ES-I3 (cell line): Measurements from ENCODE around the gene AP2B1.

ENCODE experiments used
- H3K36me3 ChIP-seq: 2 replicates; pipeline ENCODE4 v1.6.1; 2013; ENCODE audit warnings: mild to moderate bottlenecking, low read length, control low read depth, moderate library complexity; ENCODE audit not compliant: insufficient read depth
- H3K4me1 ChIP-seq: 2 replicates; pipeline ENCODE4 v1.6.1; 2013; ENCODE audit warnings: mild to moderate bottlenecking, control low read depth, low read length; ENCODE audit not compliant: insufficient read depth
- H3K9ac ChIP-seq: 2 replicates; pipeline ENCODE4 v1.6.1; 2013; ENCODE audit warnings: low read depth, mild to moderate bottlenecking, low read length, moderate library complexity
- H3K9me3 ChIP-seq: 2 replicates; pipeline ENCODE4 v1.6.1; 2013; ENCODE audit warnings: mild to moderate bottlenecking, low read length, moderate library complexity; ENCODE audit not compliant: control insufficient read depth, insufficient read depth

The AP2B1 gene

DNA sequence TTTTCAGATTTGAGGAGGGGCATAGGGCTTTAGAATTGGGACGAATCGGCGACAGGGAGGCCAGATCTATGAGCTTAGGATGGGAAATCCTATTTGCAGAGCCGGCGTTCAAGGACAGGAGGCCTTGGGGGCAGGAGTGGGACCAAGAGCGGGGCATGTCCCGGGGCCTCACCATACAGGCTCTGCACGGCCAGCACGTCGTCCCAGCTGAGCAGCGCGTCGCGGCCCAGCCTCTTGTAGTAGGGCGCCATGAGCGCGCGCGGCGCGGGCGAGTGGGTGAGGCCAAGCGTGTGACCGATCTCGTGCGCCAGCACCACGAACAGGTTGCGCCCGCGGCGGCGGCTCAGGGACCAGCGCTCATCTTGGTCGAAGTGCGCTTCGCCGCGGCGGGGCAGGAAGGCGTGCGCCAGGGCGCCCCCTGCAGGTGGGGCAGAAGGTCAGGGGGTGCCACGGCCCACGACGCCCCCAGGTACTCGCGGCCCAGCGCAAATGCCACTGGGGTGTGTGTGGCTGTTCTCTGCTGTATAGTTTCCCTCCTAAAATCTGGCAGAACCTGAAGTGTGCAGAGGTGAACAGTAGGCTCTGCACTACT, 182.9 kb downstream of the AP2B1 start:
- no peaks in the 10 kb centered on the region for H3K36me3 ChIP-seq
- H3K4me1 ChIP-seq: peaks cover 8% of the 10 kb centered on the region; the same call in 1 of the 2 replicates
- no peak overlapping the region for H3K9ac ChIP-seq
- H3K9me3 ChIP-seq: no peaks in the 10 kb centered on the region

DNA sequence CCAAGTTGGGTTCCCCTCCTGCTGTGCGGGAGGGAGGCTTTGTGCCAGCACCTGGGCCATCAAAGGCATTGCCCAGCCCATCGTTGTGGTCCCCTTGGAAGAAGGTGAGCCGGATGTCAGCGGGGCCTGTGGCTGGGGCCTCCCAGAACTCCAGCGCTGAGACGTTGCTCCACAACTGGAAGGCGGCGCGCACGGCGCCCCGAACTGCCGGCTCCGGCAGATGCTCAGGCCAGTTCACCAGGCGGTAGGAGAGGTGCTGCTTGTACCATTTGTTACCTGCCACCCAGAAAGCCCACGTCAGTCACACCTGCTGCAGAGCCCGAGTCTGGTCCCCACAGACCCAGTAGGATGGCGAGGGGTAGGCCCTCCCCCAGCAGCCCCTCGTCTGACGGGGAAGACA, 186.0 kb downstream of the AP2B1 start:
- Histone ChIP-seq H3K4me1 (peaks cover 10% of the 10 kb centered on the region; the same call in 1 of the 2 replicates), H3K9ac (no peak overlapping the region), H3K9me3 (no peaks in the 10 kb centered on the region), H3K36me3 (no peaks in the 10 kb centered on the region)

DNA sequence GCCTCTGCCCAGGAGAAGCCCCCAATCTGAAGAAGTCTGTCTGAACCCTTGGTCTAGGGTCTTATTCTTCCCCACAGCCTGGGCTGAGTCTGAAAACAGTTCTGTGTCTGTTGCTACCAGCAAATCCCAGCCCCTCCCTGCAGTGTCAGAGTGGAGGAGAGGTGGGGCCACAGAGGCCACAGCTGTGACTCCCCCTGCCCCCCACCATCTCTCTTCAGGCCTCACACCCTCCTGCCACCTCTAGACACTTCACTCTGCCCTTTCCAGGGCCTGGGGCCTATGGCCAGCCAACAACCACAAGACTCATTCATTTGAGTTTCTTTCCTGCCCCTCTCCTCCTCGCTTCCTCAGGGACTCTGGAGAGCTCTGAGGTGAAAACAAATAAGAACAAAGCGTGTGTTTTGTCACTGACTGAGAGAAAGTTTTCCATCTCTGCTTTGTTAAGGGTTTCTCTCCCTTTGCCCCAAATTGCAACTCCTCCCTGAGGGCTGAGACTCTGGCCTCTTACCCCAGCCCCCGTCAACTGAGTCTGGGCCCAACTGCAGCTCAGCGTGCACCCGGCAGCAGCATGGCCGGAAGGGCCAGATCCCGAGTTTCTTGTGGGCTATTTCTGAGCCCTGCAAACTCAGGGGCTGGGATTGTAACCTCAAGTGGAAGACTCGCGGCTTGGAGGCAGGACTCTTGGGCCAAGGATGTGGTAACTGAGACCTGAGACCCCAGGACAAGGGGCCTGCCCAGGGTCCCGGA, 186.7 kb downstream of the AP2B1 start:
- no peak overlapping the region for H3K9ac ChIP-seq
- H3K36me3 ChIP-seq: no peaks in the 10 kb centered on the region
- peaks cover 10% of the 10 kb centered on the region; the same call in 1 of the 2 replicates for H3K4me1 ChIP-seq
- H3K9me3 ChIP-seq: no peaks in the 10 kb centered on the region

DNA sequence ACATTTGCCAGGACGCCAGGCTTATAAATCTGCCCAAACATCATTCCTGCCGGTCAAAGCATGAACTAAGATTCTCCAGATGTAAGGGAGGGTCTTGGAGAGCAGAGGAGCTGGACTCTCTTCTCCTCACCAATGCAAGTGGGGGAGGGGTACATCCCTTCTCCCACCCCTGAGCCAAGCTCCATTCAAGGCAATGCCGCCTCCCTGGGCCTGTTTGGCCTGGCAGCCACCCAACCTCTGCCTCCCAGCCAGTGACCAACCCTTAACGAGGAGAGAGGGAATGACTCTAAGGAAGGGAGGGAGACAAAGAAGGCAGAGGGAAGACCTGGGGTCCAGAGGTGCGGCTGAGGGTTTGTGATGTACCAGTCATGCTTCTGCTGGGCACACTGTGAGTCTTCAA, 187.4 kb downstream of the AP2B1 start:
- Histone ChIP-seq H3K9me3 (no peaks in the 10 kb centered on the region), H3K9ac (no peak overlapping the region), H3K4me1 (peaks cover 10% of the 10 kb centered on the region; the same call in 1 of the 2 replicates), H3K36me3 (no peaks in the 10 kb centered on the region)

DNA sequence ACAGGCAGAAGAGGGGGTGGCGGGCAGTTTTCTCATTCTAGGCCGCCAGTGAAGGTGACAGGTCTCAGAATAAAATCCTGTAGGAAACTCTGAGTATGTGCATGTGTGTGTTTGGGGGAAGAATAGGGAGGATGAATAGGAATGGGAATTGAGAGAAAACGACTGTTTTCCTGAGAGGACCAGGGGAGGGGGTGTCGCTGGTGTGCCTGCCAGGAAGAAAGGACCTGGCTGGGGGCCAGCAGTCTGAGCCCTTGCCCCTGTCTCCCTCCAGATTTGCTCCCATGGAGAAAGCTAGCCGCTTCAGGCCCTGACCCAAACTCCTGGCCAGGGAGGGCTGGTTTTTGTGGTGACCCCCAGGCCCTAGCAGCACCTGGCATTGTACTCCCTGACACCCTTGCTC, 187.9 kb downstream of the AP2B1 start:
- H3K4me1 ChIP-seq: peaks cover 10% of the 10 kb centered on the region; the same call in 1 of the 2 replicates
- no peaks in the 10 kb centered on the region for H3K9me3 ChIP-seq

GRCh38 chr17:35775583-35775982, 188.5 kb downstream of the AP2B1 start:
- no peaks in the 10 kb centered on the region for H3K9me3 ChIP-seq
- no peak overlapping the region for H3K9ac ChIP-seq
- H3K36me3 ChIP-seq: no peaks in the 10 kb centered on the region
- peaks cover 10% of the 10 kb centered on the region; the same call in 1 of the 2 replicates for H3K4me1 ChIP-seq

More for the DNA sequence above, 187.9 kb downstream of the AP2B1 start:
- no peak overlapping the region for H3K9ac ChIP-seq
- H3K36me3 ChIP-seq: no peaks in the 10 kb centered on the region
